GM18502 (cell line): Measurements from ENCODE around the gene NDUFA8.
A peak's percentile ranks its signal among the peaks of the same experiment; 100 is the strongest.

ENCODE experiments used
- ATAC-seq: cut with Tn5 transposase; IDR thresholded peaks from one replicate; pipeline ENCODE4 v1.9.1; 2021; ENCODE audit warnings: mild to moderate bottlenecking; ENCODE audit not compliant: unreplicated experiment, poor library complexity

NDUFA8 gene

GRCh38 chr9:122109035-122109813 lies 50.4 kb downstream of the NDUFA8 start:
- ATAC-seq: no peak

- ATAC-seq: no peak
Observed at GRCh38 chr9:122107291-122107805, 52.2 kb downstream of the NDUFA8 start.

- ATAC-seq: no peak
Observed at GRCh38 chr9:122106576-122106975, 53.0 kb downstream of the NDUFA8 start.

- no peak for ATAC-seq
Observed at GRCh38 chr9:122103985-122104384, 55.6 kb downstream of the NDUFA8 start.

GRCh38 chr9:122102156-122102555 lies 57.4 kb downstream of the NDUFA8 start:
- no peak for ATAC-seq

GRCh38 chr9:122100756-122101155 lies 58.8 kb downstream of the NDUFA8 start:
- no peak for ATAC-seq

GRCh38 chr9:122099271-122099869 lies 60.2 kb downstream of the NDUFA8 start:
- ATAC-seq: peak; percentile 62

GRCh38 chr9:122097679-122098315 lies 61.8 kb downstream of the NDUFA8 start:
- ATAC-seq: no peak

GRCh38 chr9:122096620-122097415 lies 62.8 kb downstream of the NDUFA8 start:
- ATAC-seq: no peak

- ATAC-seq: no peak
Observed at GRCh38 chr9:122095010-122095767, 64.4 kb downstream of the NDUFA8 start.
